ENCODE results near the gene MADCAM1.

MADCAM1 gene

GRCh38 chr19:484494-484893 is 11.8 kb upstream of the MADCAM1 start:
- H3K4me3 ChIP-seq (replicated peaks in 1 of 2; ENCODE audit: low read depth in 2 of 2, low read length in 2 of 2): no peak overlapping the region
- no peak for DNase-seq (ENCODE audit: low read depth in 2 of 2)
- no peak for TF ChIP-seq CTCF (IDR thresholded peaks at IDR 0.05; ENCODE audit: low read depth, low read length)

- no peak for TF ChIP-seq CTCF (IDR thresholded peaks at IDR 0.05; ENCODE audit: low read depth, low read length)
- no peak overlapping the region for H3K4me3 ChIP-seq (replicated peaks in 1 of 2; ENCODE audit: low read depth in 2 of 2, low read length in 2 of 2)
- no peak for DNase-seq (ENCODE audit: low read depth in 2 of 2)
Measured at GRCh38 chr19:485077-485476, 11.2 kb upstream of the MADCAM1 start.

GRCh38 chr19:485583-486236 is 10.6 kb upstream of the MADCAM1 start:
- TF ChIP-seq CTCF (IDR thresholded peaks at IDR 0.05; ENCODE audit: low read depth, low read length): no peak
- H3K4me3 ChIP-seq (replicated peaks in 1 of 2; ENCODE audit: low read depth in 2 of 2, low read length in 2 of 2): no peak overlapping the region
- peak; percentile 11 to 67 for DNase-seq (ENCODE audit: low read depth in 2 of 2)

GRCh38 chr19:488505-489417 is 7.5 kb upstream of the MADCAM1 start:
- TF ChIP-seq CTCF (IDR thresholded peaks at IDR 0.05; ENCODE audit: low read depth, low read length): no peak
- DNase-seq (ENCODE audit: low read depth in 2 of 2): peak; percentile 94 to 97
- H3K4me3 ChIP-seq (replicated peaks in 1 of 2; ENCODE audit: low read depth in 2 of 2, low read length in 2 of 2): peak overlapping the region; percentile 70 to 78

GRCh38 chr19:489418-490196 is 6.7 kb upstream of the MADCAM1 start:
- peak; percentile 42 to 48 for DNase-seq (ENCODE audit: low read depth in 2 of 2)
- H3K4me3 ChIP-seq (replicated peaks in 1 of 2; ENCODE audit: low read depth in 2 of 2, low read length in 2 of 2): peak overlapping the region; percentile 63 to 78

More at GRCh38 chr19:489418-490196, 6.7 kb upstream of the MADCAM1 start:
- no peak for TF ChIP-seq CTCF (IDR thresholded peaks at IDR 0.05; ENCODE audit: low read depth, low read length)

All from cardiac fibroblast (primary cell).